ENCODE measurements around the gene OR8J3.
"Not testable (repeated sequence)": the region's sequence is repeated elsewhere in the genome, so short reads cannot be mapped to it uniquely, and the experiment has no call there.

OR8J3 gene

DNA sequence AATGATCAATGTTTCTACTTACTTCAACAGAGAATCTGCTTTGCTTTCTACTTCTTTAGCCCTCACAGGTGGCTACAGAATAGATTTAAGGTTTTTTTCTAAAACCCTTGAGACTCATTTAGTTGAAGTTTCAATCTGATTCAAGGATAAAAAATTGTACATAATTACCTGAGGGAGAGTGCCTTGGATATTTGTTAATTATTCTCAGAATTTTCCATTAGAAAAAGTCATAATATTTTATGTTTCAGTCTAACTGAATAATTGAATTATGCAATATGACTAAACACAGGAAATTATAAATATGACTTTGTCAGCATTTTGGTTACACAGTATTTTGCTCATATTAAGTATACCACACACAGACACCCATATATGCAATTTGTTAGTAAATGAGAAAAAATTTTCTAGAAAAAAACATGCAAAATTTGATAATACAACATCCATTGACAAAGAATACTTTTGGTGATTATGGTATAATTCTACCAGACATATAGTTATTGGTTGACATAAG lies at the start of gene OR8J3:
Gene OR8J3, minus strand, starts transcription at position 51 of the 511 bp plus-strand sequence. CDS start 2,483 bp downstream, outside the sequence.
- DNase-seq (ENCODE audit: low read depth), result no peak

DNA sequence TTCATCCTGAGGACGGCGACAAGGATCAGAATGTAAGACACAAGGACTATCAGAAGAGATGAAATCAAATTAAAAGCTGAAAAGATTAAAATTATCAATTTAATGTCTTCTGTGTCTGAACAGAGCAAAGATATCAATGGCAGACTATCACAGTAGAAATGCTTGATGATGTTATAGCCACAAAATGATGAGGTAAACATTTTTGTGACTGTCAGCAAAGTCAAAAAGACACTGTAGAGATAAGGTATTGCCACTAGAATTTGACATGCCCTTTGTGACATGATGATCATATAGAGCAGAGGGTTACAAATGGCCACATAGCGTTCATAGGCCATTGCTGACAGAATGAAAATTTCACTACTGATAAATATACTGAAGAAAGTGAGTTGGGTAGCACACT lies 48.6 kb upstream of the OR8J3 start:
- no peak for DNase-seq (ENCODE audit: low read depth)

- no peak for DNase-seq (ENCODE audit: low read depth)
These were observed 43.5 kb upstream of the OR8J3 start for GRCh38 chr11:56183459-56183858.

DNA sequence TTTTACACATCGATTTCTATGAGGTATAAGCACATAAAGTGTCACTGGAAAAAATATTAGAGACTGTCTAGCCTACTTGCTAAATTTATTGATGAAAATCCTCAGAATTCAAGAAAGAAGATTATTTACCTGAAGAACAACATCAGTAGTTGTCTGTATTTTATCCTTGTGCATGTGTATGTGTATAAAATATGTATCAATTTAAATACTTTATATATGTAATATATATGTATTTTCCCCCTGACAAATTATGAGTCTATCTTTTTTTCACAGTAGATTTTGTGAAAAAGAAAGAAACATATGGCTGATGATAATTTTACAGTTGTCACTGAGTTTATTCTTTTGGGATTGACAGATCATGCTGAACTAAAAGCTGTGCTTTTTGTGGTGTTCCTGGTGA lies 36.3 kb upstream of the OR8J3 start, which contains the start of gene OR5J2:
Gene OR5J2, plus strand, starts transcription at position 301 of the 400 bp plus-strand sequence. Its CDS starts 0 bp downstream, at position 301.
- DNase-seq (ENCODE audit: low read depth), result no peak

DNA sequence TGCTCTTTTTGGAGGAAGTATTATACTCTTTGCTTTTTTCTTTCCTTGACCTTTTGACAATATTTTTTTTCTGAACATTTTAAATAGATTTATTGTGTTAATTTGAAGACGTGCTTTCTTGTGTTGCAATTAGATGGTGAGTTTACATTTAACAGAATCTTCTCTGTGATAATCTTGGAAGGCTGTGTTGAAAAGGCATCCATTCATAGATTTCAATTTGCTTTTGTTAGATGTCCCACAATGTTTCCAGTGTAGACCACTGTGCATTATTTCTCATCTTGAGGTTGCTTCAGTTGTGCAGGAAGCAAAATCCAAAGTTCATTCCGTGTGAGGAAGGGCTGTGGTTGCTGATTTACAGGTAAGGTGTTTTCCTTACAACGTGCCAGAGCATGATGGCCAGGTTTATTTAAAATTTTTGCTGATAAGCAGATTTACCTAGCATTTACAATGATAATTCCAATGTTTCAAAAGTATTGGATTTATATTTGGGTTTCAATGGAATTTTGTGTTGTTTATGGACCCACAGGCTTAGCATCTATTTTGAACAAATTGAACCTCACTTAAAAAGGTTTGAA lies 32.3 kb upstream of the OR8J3 start:
- no peak for DNase-seq (ENCODE audit: low read depth)

DNA sequence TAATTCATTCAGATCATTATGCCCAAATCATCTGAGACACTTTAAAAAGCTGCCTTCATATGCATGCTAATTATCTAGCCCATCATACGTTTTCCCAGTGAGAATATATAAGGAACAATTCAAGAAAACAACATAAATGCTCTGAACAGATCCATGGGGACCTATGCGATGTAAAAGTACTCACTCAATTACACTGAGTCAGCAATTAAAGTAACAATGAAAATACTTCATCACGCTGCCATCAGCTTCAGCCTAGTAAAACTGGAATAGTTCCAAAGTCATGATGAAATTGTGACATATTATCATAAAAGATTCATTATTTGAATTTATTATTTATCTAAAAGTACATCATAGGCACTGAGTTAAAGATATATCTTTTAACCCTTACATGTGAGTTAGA lies 23.8 kb upstream of the OR8J3 start:
- no peak for DNase-seq (ENCODE audit: low read depth)

DNA sequence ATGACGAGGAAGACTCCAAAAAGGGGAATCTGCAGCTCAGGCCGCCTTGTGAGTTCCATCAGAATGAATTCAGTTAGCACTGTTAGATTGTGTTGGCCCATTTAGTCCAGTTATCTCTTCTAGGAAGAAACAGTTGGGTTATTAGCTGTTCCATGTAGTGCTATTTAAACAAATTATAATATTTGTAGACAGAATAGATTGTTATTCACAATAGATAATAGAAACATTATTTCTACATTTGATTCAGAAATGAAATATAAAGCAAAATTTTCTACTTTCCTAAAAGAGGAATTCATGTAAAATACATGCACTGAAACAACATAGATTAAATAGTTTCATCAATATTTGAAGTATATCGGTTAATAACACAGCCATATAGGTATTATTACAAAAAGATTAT lies 20.2 kb upstream of the OR8J3 start, which contains the start of gene OR8K5:
Gene OR8K5, minus strand, starts transcription at position 101 of the 400 bp plus-strand sequence. Its CDS starts 0 bp downstream, at position 101.
- DNase-seq (ENCODE audit: low read depth), result no peak

DNA sequence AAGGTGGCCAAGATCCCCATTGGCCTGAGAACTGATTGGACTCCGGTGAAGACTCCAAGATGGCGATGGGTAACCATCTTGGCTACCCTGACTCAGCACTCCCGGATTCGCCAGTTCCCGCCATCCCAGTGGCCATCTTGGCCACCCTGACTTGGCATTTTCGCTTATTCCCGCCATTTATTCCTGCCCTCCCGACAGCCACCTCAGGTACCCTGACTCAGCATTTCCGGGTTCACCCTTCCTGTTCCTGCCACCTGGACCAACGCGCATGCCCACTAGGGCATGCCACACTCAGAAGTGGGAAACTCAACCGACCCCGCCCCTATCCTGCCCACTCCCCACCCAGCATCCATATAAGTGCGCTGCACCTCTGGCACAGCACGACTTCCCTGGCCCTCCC lies 12.3 kb upstream of the OR8J3 start:
- DNase-seq (ENCODE audit: low read depth), result no peak

DNA sequence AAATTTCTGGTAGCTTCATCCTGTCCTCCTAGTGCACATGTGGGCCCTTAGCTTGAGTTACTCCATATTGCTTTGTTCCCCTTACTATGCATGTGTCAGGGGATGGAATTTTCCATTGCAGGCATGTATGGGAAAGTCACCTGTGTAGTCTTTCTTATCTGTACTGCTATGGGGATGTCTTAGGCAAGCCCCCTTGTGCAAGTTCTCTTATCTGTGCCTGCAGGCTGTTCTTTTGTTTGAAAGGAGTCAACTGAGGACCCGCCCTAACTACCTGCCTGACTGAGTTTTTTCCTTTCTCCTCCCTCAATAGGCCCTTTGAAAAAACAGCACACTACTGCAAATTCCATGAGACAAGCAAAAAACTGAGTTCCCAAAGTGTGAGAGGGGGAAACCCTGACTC lies 11.4 kb upstream of the OR8J3 start:
- no peak for DNase-seq (ENCODE audit: low read depth)

DNA sequence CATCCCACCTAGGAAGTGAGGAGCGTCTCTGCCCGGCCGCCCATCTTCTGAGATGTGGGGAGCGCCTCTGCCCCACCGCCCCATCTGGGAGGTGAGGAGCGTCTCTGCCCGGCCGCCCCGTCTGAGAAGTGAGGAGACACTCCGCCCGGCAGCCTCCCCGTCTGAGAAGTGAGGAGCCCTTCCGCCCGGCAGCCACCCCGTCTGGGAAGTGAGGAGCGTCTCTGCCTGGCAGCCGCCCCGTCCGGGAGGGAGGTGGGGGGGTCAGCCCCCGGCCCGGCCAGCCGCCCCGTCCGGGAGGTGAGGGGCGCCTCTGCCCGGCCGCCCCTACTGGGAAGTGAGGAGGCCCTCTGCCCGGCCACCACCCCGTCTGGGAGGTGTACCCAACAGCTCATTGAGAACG lies 3.7 kb upstream of the OR8J3 start:
- not testable (repeated sequence) for DNase-seq (ENCODE audit: low read depth)

DNA sequence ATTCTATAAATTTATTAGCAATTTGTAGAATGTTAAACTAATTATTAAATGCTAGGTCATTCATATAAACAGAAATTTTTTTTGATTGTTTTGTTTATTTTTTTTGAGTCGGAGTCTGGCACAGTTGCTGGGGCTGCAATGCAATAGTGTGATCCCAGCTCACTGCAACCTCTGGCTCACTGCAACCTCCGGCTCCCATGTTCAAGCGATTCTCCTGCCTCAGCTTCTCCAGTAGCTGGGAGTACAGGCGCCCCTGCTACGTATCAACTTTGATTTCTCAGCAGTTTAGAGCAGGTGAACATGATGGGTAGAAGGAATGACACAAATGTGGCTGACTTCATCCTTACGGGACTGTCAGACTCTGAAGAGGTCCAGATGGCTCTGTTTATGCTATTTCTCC lies 17.9 kb downstream of the OR8J3 start, which contains the start of gene OR8H3:
Gene OR8H3, plus strand, starts transcription at position 301 of the 400 bp plus-strand sequence. Its CDS starts 0 bp downstream, at position 301.
- DNase-seq (ENCODE audit: low read depth), result no peak

GRCh38 chr11:56103210-56103737 lies 36.7 kb downstream of the OR8J3 start, which contains the start of gene OR8H2:
Gene OR8H2, plus strand, starts transcription at chr11:56103687. Its CDS starts 1,356 bp downstream, at chr11:56105043.
- no peak for DNase-seq (ENCODE audit: low read depth)

DNA sequence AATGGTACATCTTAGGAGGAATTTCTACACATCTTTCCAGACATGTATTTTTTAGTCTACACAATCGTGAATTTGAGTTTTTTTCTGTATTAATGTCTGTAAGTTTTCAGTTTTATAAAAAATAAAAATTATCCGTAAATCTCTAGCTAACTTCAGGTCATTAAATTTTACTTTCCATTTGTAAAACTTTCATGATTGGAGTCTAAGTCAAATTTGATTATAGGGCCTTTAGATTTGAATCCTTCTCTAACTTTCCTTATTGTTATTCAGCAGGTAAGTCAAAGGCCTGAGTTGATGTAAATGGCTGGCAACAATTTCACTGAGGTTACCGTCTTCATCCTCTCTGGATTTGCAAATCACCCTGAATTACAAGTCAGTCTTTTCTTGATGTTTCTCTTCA lies 47.0 kb downstream of the OR8J3 start, which contains the start of gene OR8I2:
Gene OR8I2, plus strand, starts transcription at position 301 of the 400 bp plus-strand sequence. Its CDS starts 0 bp downstream, at position 301.
- DNase-seq (ENCODE audit: low read depth), result no peak

- DNase-seq (ENCODE audit: low read depth), result no peak
These were observed 50.3 kb downstream of the OR8J3 start for GRCh38 chr11:56089697-56090096.

Measured in stimulated activated CD8-positive, alpha-beta memory T cell treated with anti-CD3 and anti-CD28 coated beads, Interleukin-15, amount 100 ng/mL, for 24 hours (primary cell).